Activated CD8-positive, alpha-beta memory T cell treated with anti-CD3 and anti-CD28 coated beads, Interleukin-2, amount 10 ng/mL, durations not matched to agents 7 days and 5 days (primary cell): ENCODE measurements around the gene TYW1B. TPM values are rescaled to one million over a fixed set of nuclear protein-coding genes. Genes with fewer than 3 reads are reported as not detected.
"Not testable (repeated sequence)": the region's sequence is repeated elsewhere in the genome, so short reads cannot be mapped to it uniquely, and the experiment has no call there.

Source experiments
- ATAC-seq: fragments of 150-1000 bp; cut with Tn5 transposase; one replicate; pipeline ENCODE4 v1.10.0; 2021; ENCODE audit warnings: moderate library complexity
- CTCF ChIA-PET: fragments of 350-600 bp; sonication (Branson Sonifier 250); formaldehyde crosslinking; loops from one replicate; lab custom pipeline; 2021; ENCODE audit warnings: antibody characterized with exemption; lab: Charles Lee
- DNase-seq: peaks from one replicate; pipeline ENCODE4 v3.0.0-alpha.2; 2020
- H3K27ac Mint-ChIP-seq: one replicate; pipeline ENCODE4 v1.8.0; 2021; ENCODE audit warnings: mild to moderate bottlenecking, mixed read lengths
- H3K27me3 Mint-ChIP-seq: one replicate; pipeline ENCODE4 v1.8.0; 2021; ENCODE audit warnings: mixed read lengths
- H3K36me3 Mint-ChIP-seq: one replicate; pipeline ENCODE4 v1.8.0; 2021; ENCODE audit warnings: mild to moderate bottlenecking, mixed read lengths
- H3K4me1 Mint-ChIP-seq: one replicate; pipeline ENCODE4 v1.8.0; 2021; ENCODE audit warnings: mixed read lengths
- H3K4me3 Mint-ChIP-seq: one replicate; pipeline ENCODE4 v1.8.0; 2021; ENCODE audit warnings: mild to moderate bottlenecking, moderate library complexity, mixed read lengths
- H3K9me3 Mint-ChIP-seq: one replicate; pipeline ENCODE4 v1.8.0; 2022; ENCODE audit warnings: low read depth, mixed read lengths
- total RNA-seq, 2 experiments: library from RNA; stranded (reverse); gene quantifications; one replicate each; pipeline ENCODE4 v1.2.3, GENCODE V29; 2021

The TYW1B gene
- total RNA-seq, 2 experiments from 2014 or later: 4.2 to 4.4 TPM

DNA sequence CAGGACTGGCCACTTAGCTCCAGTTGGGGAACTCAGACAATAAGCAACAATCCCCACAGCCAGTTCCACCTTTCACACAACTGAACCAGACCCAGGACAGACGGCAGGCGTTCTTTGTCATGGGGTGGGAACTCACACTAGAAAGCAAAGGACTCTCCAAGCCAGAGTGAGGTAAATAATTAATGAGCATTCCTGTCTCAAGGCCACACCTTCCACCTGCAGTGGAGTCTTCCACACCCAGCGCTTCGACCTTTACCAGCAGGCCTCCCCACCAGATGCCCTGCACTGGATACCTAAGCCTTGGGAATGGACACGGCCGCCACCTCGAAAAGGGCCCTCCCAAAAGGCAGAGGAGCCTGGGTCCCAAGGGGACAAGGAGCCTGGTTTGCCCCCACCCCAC is 105.3 kb downstream of the TYW1B start:
- H3K4me1 Mint-ChIP-seq, H3K27ac Mint-ChIP-seq, H3K4me3 Mint-ChIP-seq, ATAC-seq, CTCF ChIA-PET, H3K9me3 Mint-ChIP-seq, H3K27me3 Mint-ChIP-seq, DNase-seq: not testable (repeated sequence)
- peaks cover 12% of the 10 kb centered on the region for H3K36me3 Mint-ChIP-seq

DNA sequence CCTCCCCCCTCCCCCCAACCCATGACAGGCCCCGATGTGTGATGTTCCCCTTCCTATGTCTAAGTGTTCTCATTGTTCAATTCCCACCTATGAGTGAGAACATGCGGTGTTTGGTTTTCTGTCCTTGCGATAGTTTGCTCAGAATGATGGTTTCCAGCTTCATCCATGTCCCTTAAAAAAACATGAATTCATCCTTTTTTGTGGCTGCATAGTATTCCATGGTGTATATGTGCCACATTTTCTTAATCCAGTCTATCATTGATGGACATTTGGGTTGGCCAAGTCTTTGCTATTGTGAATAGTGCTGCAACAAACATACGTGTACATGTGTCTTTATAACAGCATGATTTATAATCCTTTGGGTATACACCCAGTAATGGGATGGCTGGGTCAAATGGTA is 107.1 kb downstream of the TYW1B start:
- H3K9me3 Mint-ChIP-seq, DNase-seq, ATAC-seq, H3K27ac Mint-ChIP-seq, H3K36me3 Mint-ChIP-seq, H3K4me3 Mint-ChIP-seq, CTCF ChIA-PET, H3K27me3 Mint-ChIP-seq, H3K4me1 Mint-ChIP-seq: not testable (repeated sequence)

DNA sequence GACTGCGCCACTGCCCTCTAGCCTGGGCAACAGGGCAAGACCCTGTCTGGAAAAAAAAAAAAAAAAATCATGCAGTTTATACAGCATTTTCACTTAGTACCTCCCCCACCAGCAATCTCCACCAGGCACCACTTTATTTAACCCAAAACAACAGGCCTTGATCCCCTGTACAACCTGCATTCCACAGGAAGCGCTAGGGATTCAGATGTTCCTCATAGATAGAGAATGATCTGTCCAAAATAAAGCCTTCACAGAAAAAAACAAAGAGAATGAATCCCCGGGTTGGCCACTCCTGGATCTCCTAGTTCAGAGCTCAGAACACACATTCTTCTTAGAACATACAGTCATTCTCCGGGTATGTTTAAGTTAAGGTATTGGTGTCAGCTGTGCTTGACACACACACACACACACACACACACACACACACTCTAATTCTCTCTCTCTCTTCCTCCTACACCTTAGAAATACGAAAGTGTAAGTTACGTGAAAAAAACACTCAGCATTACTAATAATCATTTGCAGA is 110.7 kb downstream of the TYW1B start:
- peaks cover 11% of the 10 kb centered on the region for H3K36me3 Mint-ChIP-seq
- CTCF ChIA-PET, H3K27ac Mint-ChIP-seq, DNase-seq, H3K4me3 Mint-ChIP-seq, H3K4me1 Mint-ChIP-seq, ATAC-seq, H3K27me3 Mint-ChIP-seq, H3K9me3 Mint-ChIP-seq: not testable (repeated sequence)

DNA sequence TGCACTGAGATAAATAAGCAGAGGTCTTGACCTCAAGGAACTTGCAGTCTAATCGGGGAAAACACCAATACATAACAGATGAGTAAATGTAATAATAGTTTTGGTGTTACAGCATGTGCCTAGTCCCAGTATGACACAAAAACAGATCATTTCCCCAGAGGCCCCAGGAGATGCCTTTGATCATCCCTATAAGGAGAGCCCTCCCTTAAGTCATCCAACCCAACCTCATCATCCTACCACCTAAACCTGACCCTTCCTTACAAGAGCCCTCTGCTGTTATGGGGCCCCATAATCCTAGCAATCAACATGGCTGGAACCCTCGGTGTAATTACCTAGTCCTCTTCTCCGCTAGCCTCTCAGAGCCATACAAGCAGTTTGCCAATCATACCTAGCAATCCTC is 116.1 kb downstream of the TYW1B start:
- peaks cover 28% of the 10 kb centered on the region for H3K36me3 Mint-ChIP-seq

DNA sequence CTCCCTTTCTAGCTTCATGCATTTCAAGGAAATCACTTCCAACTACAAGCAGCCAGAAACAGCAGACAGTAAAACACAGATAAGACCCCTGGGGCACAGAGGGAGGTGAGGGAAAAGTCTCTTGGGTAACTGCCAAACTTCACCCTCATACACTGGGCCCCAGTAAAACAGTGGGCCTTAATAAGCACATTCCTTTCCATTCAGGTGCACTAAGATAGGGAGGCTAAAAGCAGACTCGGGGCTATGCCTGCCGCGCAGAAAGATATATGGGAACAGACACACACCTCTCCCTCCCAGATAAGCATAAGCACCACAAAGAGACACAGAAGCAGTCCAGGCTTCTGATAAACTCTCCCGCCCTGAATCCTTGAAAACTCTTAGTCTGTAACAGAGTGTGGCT is 117.0 kb downstream of the TYW1B start:
- CTCF ChIA-PET: no interaction called here
- Mint-ChIP-seq H3K27me3 (no peaks in the 10 kb centered on the region), H3K36me3 (peaks cover 30% of the 10 kb centered on the region), H3K9me3 (peaks cover 3% of the 10 kb centered on the region), H3K4me1 (no peaks in the 10 kb centered on the region), H3K4me3 (no peak overlapping the region), H3K27ac (no peak overlapping the region)
- DNase-seq (no peak), ATAC-seq (no peak)

More for the DNA sequence above, 116.1 kb downstream of the TYW1B start:
- H3K27ac Mint-ChIP-seq, H3K9me3 Mint-ChIP-seq, H3K27me3 Mint-ChIP-seq, H3K4me3 Mint-ChIP-seq, H3K4me1 Mint-ChIP-seq, ATAC-seq, CTCF ChIA-PET, DNase-seq: not testable (repeated sequence)

DNA sequence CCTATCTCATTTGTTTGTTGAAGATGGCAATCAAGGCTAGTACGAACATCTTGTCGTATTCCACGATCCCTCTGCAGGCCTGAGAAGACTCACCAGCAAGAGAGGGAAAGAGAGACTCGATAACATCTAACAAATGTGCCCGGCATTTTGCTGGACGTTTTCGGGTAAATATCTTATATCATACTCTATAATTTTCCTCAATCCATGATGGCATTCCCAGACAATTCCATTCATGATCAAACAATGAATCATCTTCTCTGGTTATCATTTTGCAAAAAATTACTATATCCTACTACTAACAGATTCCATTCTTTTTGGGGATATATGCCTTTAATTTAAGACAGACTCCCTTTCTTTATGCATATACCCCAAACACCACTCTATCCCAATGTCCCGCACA is 118.1 kb downstream of the TYW1B start:
- no peak overlapping the region for H3K4me3 Mint-ChIP-seq
- H3K27me3 Mint-ChIP-seq: no peaks in the 10 kb centered on the region
- H3K27ac Mint-ChIP-seq: no peak overlapping the region
- H3K9me3 Mint-ChIP-seq: peaks cover 3% of the 10 kb centered on the region
- DNase-seq: no peak
- CTCF ChIA-PET: no interaction called here
- H3K4me1 Mint-ChIP-seq: no peaks in the 10 kb centered on the region
- ATAC-seq: no peak
- peaks cover 31% of the 10 kb centered on the region for H3K36me3 Mint-ChIP-seq

DNA sequence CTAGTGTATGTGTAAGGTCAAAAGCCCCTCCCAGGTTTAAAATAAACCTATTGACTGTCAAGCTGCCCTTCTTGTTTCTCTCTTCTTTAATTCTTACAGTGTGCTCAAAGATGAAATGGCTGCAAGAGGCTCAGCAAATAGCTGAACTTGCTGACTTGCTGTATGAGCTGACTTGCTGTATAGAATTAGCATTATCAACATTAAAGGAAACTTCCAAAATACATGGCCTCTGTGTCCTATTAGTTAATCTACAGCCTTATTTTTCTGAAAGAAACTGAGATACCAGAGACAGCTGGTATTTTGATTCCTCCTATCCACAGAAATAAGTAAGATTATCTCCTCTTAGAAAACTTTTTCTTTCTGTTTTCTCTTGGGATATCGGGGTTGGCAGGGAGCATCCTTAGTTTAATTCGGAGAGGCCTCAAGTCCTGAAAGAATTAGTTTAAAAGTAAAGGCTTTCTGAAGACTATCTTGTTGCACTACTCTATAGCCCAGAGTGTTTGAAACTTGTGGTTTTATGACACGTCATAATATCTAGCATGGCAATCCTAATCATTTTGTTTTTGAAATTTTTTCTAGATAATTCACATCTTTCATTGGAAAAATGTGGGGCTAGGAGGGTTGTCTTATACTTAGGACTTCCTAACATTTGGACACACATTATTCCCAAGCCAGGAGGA is 119.5 kb downstream of the TYW1B start:
- ATAC-seq, CTCF ChIA-PET, DNase-seq, H3K27me3 Mint-ChIP-seq, H3K4me1 Mint-ChIP-seq, H3K4me3 Mint-ChIP-seq, H3K27ac Mint-ChIP-seq, H3K9me3 Mint-ChIP-seq: not testable (repeated sequence)
- peaks cover 31% of the 10 kb centered on the region for H3K36me3 Mint-ChIP-seq

DNA sequence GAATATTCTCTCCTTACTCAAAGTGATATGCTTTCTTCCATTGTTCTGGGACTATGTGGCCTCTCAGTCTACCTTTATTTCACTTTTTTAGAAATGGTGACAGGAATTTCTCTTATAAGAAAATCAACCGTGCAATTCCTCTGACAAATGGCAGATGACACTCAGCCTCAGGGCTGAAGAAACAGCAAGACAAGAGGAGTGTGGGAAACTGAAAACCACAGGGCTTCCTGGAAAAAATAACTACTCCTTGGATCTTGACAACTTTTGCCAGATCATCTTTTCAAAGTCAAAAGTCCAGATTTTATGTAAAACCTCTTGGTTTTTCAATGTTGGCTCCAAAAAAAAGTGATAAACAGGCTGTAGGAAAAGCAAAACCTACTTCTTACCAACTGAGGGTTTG is 121.5 kb downstream of the TYW1B start:
- DNase-seq (no peak), ATAC-seq (no peak)
- H3K36me3 Mint-ChIP-seq: peaks cover 23% of the 10 kb centered on the region
- no peak overlapping the region for H3K4me3 Mint-ChIP-seq
- no peaks in the 10 kb centered on the region for H3K4me1 Mint-ChIP-seq
- no peak overlapping the region for H3K27ac Mint-ChIP-seq
- CTCF ChIA-PET: no interaction called here
- peaks cover 3% of the 10 kb centered on the region for H3K9me3 Mint-ChIP-seq
- H3K27me3 Mint-ChIP-seq: no peaks in the 10 kb centered on the region

DNA sequence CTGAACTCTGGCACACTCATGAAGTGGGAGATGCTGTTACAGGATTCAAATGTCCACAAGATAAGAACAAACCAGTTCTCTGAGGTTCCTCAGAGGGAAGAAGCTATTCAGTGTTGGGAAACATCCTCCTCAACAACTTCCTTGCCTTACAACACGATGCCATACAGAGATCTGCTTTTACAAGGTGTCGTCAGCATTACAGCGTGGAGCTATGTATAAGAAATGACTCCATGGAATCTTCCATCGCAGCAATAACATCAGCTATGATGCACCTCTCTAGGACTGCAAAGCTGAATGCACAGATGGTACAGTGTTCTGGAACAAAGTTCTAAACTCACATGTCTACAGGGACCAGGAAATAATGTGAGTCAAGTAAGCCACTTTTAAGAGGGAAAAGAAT is 122.3 kb downstream of the TYW1B start:
- DNase-seq, H3K27ac Mint-ChIP-seq, ATAC-seq, CTCF ChIA-PET, H3K4me1 Mint-ChIP-seq, H3K27me3 Mint-ChIP-seq, H3K4me3 Mint-ChIP-seq, H3K9me3 Mint-ChIP-seq: not testable (repeated sequence)
- peaks cover 21% of the 10 kb centered on the region for H3K36me3 Mint-ChIP-seq

DNA sequence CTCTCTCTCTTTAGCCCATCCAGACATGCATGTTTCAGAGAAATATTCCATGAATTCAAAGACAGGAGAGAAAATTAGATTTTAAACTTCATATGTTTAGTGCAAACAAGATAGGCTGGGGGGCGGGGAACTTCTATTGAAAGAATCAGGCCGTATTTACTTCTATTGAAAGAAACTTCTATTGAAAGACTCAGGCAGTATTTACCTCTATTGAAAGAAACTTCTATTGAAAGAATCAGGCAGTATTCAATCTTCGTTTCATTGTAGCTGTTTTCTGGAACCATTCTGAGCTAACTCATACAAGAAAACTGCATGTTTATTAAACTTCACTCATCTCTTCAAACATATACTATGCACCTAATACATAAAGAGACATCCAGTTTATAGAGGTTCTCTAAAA is 123.1 kb downstream of the TYW1B start:
- CTCF ChIA-PET: no interaction called here
- H3K4me1 Mint-ChIP-seq: no peaks in the 10 kb centered on the region
- no peaks in the 10 kb centered on the region for H3K27me3 Mint-ChIP-seq
- DNase-seq (no peak), ATAC-seq (no peak)
- no peak overlapping the region for H3K4me3 Mint-ChIP-seq
- peaks cover 17% of the 10 kb centered on the region for H3K36me3 Mint-ChIP-seq
- H3K9me3 Mint-ChIP-seq: peaks cover 3% of the 10 kb centered on the region
- no peak overlapping the region for H3K27ac Mint-ChIP-seq

DNA sequence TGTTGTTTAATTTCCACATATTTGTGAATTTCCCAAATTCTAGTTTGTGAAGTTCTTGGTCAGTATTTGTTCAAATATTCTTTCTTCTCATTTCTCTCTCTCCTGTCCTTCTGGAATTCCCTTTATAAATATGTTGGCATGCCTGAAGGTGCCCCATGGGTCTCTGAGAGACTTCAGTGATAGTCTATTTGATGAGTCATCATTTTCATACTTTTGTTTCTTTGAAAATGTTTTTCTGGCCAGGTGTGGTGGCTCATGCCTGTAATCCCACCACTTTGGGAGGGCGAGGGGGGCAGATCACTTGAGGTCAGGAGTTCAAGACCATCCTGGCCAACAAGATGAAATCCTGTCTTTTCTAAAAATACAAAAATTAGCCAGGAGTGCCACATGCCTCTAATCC is 127.5 kb downstream of the TYW1B start:
- ATAC-seq, H3K9me3 Mint-ChIP-seq, H3K27me3 Mint-ChIP-seq, DNase-seq, H3K4me1 Mint-ChIP-seq, H3K4me3 Mint-ChIP-seq, H3K27ac Mint-ChIP-seq, CTCF ChIA-PET, H3K36me3 Mint-ChIP-seq: not testable (repeated sequence)

DNA sequence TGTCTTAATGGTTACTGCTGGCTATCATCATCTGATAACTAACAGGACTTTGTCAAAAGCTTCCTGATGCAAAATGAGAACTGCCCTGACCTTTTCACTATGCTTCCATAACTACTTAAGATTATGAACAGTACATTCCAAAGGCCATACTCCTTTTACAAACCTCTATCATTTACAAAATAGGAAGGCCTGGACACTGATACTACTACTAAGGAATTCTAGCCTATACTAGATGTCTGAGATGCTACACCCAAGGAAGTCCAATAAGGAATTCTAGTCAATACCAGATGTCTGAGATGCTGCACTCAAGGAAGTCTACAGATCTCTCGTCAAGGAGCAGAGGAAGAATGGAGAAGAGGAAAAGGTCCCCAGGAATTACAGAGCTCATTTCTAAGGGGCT is 130.9 kb downstream of the TYW1B start:
- ATAC-seq, H3K36me3 Mint-ChIP-seq, H3K27ac Mint-ChIP-seq, H3K4me3 Mint-ChIP-seq, H3K27me3 Mint-ChIP-seq, CTCF ChIA-PET, H3K9me3 Mint-ChIP-seq, DNase-seq, H3K4me1 Mint-ChIP-seq: not testable (repeated sequence)

DNA sequence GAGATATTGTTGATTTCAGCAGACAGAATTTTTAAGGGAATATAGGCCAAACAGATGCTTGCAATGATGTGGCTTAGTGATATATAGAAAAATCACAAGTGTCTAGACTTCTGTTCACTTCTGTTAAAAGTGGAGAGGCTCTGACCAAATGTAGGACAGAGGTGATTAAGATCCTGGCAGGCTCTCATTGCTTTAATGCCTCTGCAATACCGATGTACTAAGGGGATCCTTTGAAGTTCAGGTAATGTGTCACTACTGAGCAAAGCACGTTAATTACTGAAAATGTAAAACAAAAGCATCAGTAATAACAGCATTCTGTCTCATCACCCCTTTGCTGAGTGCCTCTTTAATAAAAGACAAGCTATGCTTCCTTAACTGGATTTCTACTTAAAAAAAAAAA is 131.4 kb downstream of the TYW1B start:
- H3K4me1 Mint-ChIP-seq, DNase-seq, CTCF ChIA-PET, H3K27ac Mint-ChIP-seq, H3K27me3 Mint-ChIP-seq, ATAC-seq, H3K4me3 Mint-ChIP-seq, H3K9me3 Mint-ChIP-seq, H3K36me3 Mint-ChIP-seq: not testable (repeated sequence)

DNA sequence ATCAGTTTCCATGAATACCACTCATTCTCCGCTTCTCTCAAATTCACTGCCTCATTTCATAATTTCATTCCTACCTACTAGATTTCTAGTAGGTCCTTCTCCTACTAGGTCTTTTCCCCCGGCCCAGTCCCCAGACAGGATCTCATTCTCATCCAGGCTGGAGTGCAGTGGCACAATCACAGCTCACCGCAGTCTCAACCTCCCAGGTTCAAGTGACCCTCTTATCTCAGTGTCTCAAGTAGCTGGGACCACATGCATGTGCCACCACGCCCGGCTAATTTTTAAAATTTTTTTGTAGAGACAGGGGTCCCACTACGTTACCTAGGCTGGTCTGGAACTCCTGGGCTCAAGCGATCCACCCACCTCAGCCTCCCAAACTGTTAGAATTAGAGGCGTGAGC is 132.5 kb downstream of the TYW1B start:
- H3K27ac Mint-ChIP-seq, H3K27me3 Mint-ChIP-seq, DNase-seq, H3K4me1 Mint-ChIP-seq, H3K36me3 Mint-ChIP-seq, H3K4me3 Mint-ChIP-seq, CTCF ChIA-PET, H3K9me3 Mint-ChIP-seq, ATAC-seq: not testable (repeated sequence)
